Daoy (cell line): ENCODE data around the gene CEND1. TPM values are rescaled to one million over a fixed set of nuclear protein-coding genes. Genes with fewer than 3 reads are reported as not detected.

ENCODE experiments used
- DNase-seq: peaks from one replicate; pipeline ENCODE4 v3.0.0-alpha.2; 2015; ENCODE audit warnings: low read depth
- total RNA-seq: library from RNA; depleted of rRNA; stranded (reverse); fragments of >200 nt; shearing (Covaris generic); gene quantifications from 2 replicates; pipeline ENCODE4 v1.2.3, GENCODE V29; 2014

CEND1 gene
- total RNA-seq, 1 experiment from 2014 or later = 0.51 TPM

GRCh38 chr11:795634-796564, 6.0 kb upstream of the CEND1 start:
- peak; percentile 96 for DNase-seq

DNA sequence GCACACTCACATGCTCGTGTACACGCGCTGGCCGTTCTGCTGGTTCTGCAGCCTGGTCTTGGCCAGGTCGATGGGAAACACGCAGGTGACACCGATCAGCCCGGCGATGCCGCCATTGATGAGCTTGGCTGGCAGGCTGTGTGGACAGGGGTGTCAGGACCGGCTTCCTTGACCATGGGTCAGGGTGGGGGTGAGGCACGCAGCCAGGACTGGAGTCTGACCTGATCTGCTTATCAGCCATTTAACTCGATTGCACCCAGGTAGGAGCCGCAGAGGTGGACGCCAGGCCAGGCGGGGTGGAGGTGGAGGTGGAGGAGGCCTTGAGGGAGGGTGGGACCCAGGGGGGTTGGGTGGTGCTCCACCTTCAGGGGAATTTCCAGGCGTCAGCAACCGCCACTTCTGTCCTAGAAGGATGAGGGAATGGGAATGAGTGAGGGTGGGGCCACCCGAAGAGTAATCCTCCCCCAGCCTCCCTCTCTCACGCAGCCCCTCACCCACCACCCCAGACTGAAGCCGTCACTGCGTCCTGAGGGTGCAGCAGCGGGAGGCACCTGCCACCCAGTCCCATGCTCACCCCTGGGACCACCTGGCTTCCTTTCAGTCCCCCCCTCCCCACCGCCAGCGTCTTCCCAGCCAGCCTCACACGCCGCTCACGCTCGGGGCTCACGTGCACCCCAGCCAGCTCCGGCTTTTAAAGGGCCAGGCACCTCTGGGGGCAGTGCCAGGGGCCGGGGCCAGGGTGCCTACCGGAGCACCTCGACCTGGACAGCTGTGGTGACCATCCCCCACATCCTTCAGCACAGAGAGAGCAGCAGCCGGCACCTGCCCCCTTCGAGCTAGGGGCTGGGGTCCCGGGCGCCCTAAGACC, 5.1 kb upstream of the CEND1 start:
- DNase-seq = no peak

DNA sequence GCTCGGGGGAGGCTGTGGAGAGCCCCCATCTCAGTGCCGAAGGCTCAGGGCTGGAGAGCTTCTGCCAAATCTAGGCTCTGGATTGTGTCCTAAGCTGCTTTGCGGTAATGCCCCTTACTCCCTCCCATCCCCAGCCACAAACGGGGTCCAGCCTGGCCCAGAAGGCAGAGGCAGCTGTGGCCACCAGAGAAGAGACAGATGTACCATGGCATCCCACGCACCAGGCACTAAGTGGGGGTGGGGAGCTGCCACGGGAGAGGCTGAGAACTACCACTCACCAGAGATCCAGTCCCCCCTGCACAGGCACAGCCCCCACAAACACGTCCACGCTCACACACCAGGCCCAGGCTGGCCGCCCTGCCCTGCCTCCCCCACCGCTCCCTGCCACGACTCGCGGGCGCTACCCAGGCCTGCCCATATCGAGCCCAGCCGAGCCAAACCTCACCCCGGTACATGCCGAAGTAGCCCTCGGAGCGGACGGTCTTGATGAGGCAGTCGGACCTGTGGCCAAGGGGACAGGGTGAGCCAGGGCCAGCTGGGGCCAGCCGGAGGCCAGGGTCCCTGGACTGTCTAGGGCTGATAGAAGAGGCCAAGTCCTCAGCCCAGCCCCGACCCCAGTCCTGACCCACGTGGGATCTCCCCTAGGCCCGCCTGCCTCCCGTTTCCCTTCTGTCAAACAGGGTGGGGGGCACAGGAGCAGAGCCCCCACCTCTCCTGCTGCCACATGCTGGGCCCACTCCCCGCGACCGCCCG, 4.3 kb upstream of the CEND1 start:
- DNase-seq = no peak

DNA sequence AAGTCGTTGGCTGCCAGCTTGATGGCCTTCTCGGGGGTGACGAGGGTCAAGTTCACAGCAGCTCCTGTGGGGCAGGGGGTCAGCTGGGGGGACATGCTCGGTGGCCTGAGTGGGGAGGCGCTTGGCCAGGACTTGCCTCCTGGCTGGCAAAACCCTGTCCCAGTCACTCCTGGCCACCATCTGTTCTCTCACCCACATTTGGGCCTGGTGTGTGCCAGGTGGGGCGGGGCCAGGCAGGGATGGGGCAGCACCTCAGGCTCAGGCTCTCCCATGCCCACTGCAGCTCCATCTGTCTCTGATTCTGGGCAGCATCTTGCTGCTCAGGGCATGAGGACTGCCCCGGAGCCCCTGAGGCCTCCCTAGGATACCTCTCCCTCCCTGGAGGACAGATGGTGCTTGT, 3.7 kb upstream of the CEND1 start:
- DNase-seq = no peak

DNA sequence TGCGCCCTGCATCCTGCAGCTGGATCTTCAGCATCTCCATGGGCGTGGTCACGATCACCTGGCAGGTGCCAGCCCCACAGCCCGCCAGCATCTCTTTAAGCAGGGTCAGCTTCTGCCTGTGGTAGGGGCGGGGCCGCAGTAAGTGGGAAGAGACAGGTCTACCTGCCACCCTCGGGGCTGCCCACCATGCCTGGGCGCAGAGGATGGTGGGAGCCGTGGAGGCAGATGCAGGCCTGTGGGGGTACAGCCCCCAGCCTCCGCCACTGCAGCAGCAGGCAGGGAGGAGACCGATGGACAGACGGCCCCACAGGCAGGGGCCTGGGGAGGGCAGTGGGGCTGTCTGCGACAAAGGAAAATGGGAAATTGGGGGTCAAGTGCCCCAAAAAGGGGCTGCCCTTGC, 3.0 kb upstream of the CEND1 start:
- no peak for DNase-seq

DNA sequence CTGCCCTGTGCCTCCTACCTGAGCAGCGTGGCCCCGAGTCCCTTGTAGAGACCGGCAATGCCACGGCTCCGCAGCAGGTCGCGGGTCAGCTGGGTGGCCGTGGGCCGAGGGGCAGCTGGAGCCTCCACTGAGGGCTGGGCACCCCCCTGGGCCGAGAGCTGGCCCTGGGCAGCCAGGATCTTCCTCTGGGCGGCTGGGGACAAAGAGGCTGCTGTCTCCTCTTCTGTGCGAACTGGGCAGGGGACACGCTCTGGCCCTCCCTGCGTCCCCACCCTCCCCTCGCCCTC, 2.6 kb upstream of the CEND1 start:
- DNase-seq = no peak

GRCh38 chr11:791658-792534, 2.0 kb upstream of the CEND1 start:
- DNase-seq = no peak

GRCh38 chr11:790721-791564, 1.1 kb upstream of the CEND1 start:
- DNase-seq = peak; percentile 52

- DNase-seq = no peak
These were observed 643 bp downstream of the CEND1 start for GRCh38 chr11:788953-789940.

GRCh38 chr11:788009-788640, 1.8 kb downstream of the CEND1 start:
- no peak for DNase-seq

GRCh38 chr11:787084-787675, 2.7 kb downstream of the CEND1 start:
- no peak for DNase-seq

- DNase-seq = no peak
These were observed 3.4 kb downstream of the CEND1 start for GRCh38 chr11:786235-787083.

GRCh38 chr11:783581-784015, 6.3 kb downstream of the CEND1 start:
- DNase-seq = peak; percentile 77

- no peak for DNase-seq
These were observed 7.4 kb downstream of the CEND1 start for GRCh38 chr11:782264-783174.

DNA sequence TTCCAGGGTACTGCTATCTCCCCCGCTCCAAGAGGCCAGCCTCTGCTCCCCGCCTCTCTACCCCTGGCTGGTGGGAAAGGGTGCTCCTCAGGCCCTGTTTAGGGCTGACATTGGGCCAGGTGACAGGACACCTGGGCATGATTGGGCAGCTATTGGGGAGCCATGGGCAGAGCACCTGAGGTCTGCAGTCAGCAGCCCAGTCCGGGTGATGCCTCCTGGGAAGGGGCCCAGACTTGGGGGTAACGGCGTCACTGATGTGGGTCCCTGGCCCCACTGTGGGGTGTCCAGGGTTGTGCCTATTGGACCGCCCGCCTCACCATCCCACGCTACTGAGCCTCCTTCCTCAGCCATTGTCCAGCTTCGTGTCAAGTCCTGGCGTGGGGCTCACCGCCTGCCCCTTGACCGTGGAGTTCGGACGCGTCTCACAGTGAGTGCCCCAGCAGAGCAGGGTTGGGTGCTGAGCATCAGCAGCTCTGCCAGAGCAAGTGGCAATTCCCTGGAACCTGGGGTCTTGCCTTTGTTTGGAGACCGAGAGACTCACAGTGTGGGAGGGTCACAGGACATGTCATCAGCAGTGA, 9.8 kb downstream of the CEND1 start:
- DNase-seq = no peak
